ENCODE data around the gene CENPP.

The CENPP gene

GRCh38 chr9:92474587-92474986 is 148.8 kb downstream of the CENPP start:
- H3K27me3 ChIP-seq (ENCODE audit: control insufficient read depth, insufficient read depth, low read length), result no peaks in the 10 kb centered on the region
- no peak overlapping the region for H3K27ac ChIP-seq (ENCODE audit: low read length)
- H3K4me3 ChIP-seq (ENCODE audit: low read length), result no peak overlapping the region
- no peaks in the 10 kb centered on the region for H3K36me3 ChIP-seq (ENCODE audit: control insufficient read depth, insufficient read depth, low read length)
- H3K9me3 ChIP-seq (ENCODE audit: control insufficient read depth, insufficient read depth, low read length), result no peaks in the 10 kb centered on the region
- H3K4me1 ChIP-seq (ENCODE audit: control insufficient read depth, insufficient read depth, low read length), result no peaks in the 10 kb centered on the region
- WGBS (ENCODE audit: insufficient coverage, insufficient read length), result 100% methylated on average over 1 of the region's 3 CpGs
- DNase-seq (ENCODE audit: low read depth, low spot score), result no peak

GRCh38 chr9:92476962-92477361 is 151.2 kb downstream of the CENPP start:
- Histone ChIP-seq H3K27ac (ENCODE audit: low read length) (no peak overlapping the region), H3K36me3 (ENCODE audit: control insufficient read depth, insufficient read depth, low read length) (no peaks in the 10 kb centered on the region), H3K4me1 (ENCODE audit: control insufficient read depth, insufficient read depth, low read length) (peaks cover 2% of the 10 kb centered on the region; the same call in 1 of the 2 replicates), H3K4me3 (ENCODE audit: low read length) (no peak overlapping the region), H3K27me3 (ENCODE audit: control insufficient read depth, insufficient read depth, low read length) (no peaks in the 10 kb centered on the region), H3K9me3 (ENCODE audit: control insufficient read depth, insufficient read depth, low read length) (no peaks in the 10 kb centered on the region)
- DNase-seq (ENCODE audit: low read depth, low spot score), result no peak
- WGBS (ENCODE audit: insufficient coverage, insufficient read length), result no CpG with 5 or more reads among the region's 1 CpG

- H3K4me1 ChIP-seq (ENCODE audit: control insufficient read depth, insufficient read depth, low read length), result peaks cover 2% of the 10 kb centered on the region; the same call in 1 of the 2 replicates
- no peak overlapping the region for H3K4me3 ChIP-seq (ENCODE audit: low read length)
- H3K27ac ChIP-seq (ENCODE audit: low read length), result no peak overlapping the region
- no peaks in the 10 kb centered on the region for H3K9me3 ChIP-seq (ENCODE audit: control insufficient read depth, insufficient read depth, low read length)
- H3K36me3 ChIP-seq (ENCODE audit: control insufficient read depth, insufficient read depth, low read length), result no peaks in the 10 kb centered on the region
- DNase-seq (ENCODE audit: low read depth, low spot score), result no peak
- H3K27me3 ChIP-seq (ENCODE audit: control insufficient read depth, insufficient read depth, low read length), result no peaks in the 10 kb centered on the region
- no CpG with 5 or more reads among the region's 7 CpGs for WGBS (ENCODE audit: insufficient coverage, insufficient read length)
Observed at GRCh38 chr9:92478783-92479182, 153.0 kb downstream of the CENPP start.

- no peak overlapping the region for H3K4me3 ChIP-seq (ENCODE audit: low read length)
- peaks cover 2% of the 10 kb centered on the region; the same call in 1 of the 2 replicates for H3K4me1 ChIP-seq (ENCODE audit: control insufficient read depth, insufficient read depth, low read length)
- no peaks in the 10 kb centered on the region for H3K27me3 ChIP-seq (ENCODE audit: control insufficient read depth, insufficient read depth, low read length)
- no peaks in the 10 kb centered on the region for H3K36me3 ChIP-seq (ENCODE audit: control insufficient read depth, insufficient read depth, low read length)
- H3K9me3 ChIP-seq (ENCODE audit: control insufficient read depth, insufficient read depth, low read length), result no peaks in the 10 kb centered on the region
- no peak overlapping the region for H3K27ac ChIP-seq (ENCODE audit: low read length)
- DNase-seq (ENCODE audit: low read depth, low spot score), result no peak
Observed at GRCh38 chr9:92479346-92479745, 153.6 kb downstream of the CENPP start.

GRCh38 chr9:92480291-92480771 is 154.6 kb downstream of the CENPP start:
- no CpG with 5 or more reads among the region's 2 CpGs for WGBS (ENCODE audit: insufficient coverage, insufficient read length)
- H3K9me3 ChIP-seq (ENCODE audit: control insufficient read depth, insufficient read depth, low read length), result no peaks in the 10 kb centered on the region
- no peak overlapping the region for H3K4me3 ChIP-seq (ENCODE audit: low read length)
- no peak overlapping the region for H3K27ac ChIP-seq (ENCODE audit: low read length)
- H3K27me3 ChIP-seq (ENCODE audit: control insufficient read depth, insufficient read depth, low read length), result no peaks in the 10 kb centered on the region
- H3K36me3 ChIP-seq (ENCODE audit: control insufficient read depth, insufficient read depth, low read length), result no peaks in the 10 kb centered on the region
- peaks cover 2% of the 10 kb centered on the region; the same call in 1 of the 2 replicates for H3K4me1 ChIP-seq (ENCODE audit: control insufficient read depth, insufficient read depth, low read length)
- no peak for DNase-seq (ENCODE audit: low read depth, low spot score)

- no peaks in the 10 kb centered on the region for H3K36me3 ChIP-seq (ENCODE audit: control insufficient read depth, insufficient read depth, low read length)
- DNase-seq (ENCODE audit: low read depth, low spot score), result no peak
- H3K27me3 ChIP-seq (ENCODE audit: control insufficient read depth, insufficient read depth, low read length), result no peaks in the 10 kb centered on the region
- peaks cover 2% of the 10 kb centered on the region; the same call in 1 of the 2 replicates for H3K4me1 ChIP-seq (ENCODE audit: control insufficient read depth, insufficient read depth, low read length)
- H3K9me3 ChIP-seq (ENCODE audit: control insufficient read depth, insufficient read depth, low read length), result no peaks in the 10 kb centered on the region
- H3K27ac ChIP-seq (ENCODE audit: low read length), result no peak overlapping the region
- H3K4me3 ChIP-seq (ENCODE audit: low read length), result no peak overlapping the region
- no CpG with 5 or more reads among the region's 2 CpGs for WGBS (ENCODE audit: insufficient coverage, insufficient read length)
Observed at GRCh38 chr9:92480986-92481633, 155.4 kb downstream of the CENPP start.

GRCh38 chr9:92482329-92482728 is 156.6 kb downstream of the CENPP start, which contains the start of gene ASPN:
Gene ASPN (minus strand): TSS chr9:92482506.
- no peak for DNase-seq (ENCODE audit: low read depth, low spot score)
- Histone ChIP-seq H3K36me3 (ENCODE audit: control insufficient read depth, insufficient read depth, low read length) (no peaks in the 10 kb centered on the region), H3K4me3 (ENCODE audit: low read length) (no peak within 1 kb of the TSS), H3K9me3 (ENCODE audit: control insufficient read depth, insufficient read depth, low read length) (no peaks in the 10 kb centered on the region), H3K27me3 (ENCODE audit: control insufficient read depth, insufficient read depth, low read length) (no peaks in the 10 kb centered on the region), H3K27ac (ENCODE audit: low read length) (no peak within 1 kb of the TSS), H3K4me1 (ENCODE audit: control insufficient read depth, insufficient read depth, low read length) (peaks cover 2% of the 10 kb centered on the region; the same call in 1 of the 2 replicates)
- WGBS (ENCODE audit: insufficient coverage, insufficient read length), result no CpG with 5 or more reads among the region's 3 CpGs

GRCh38 chr9:92482805-92483204 is 157.1 kb downstream of the CENPP start:
- H3K36me3 ChIP-seq (ENCODE audit: control insufficient read depth, insufficient read depth, low read length), result no peaks in the 10 kb centered on the region
- H3K4me1 ChIP-seq (ENCODE audit: control insufficient read depth, insufficient read depth, low read length), result peaks cover 2% of the 10 kb centered on the region; the same call in 1 of the 2 replicates
- DNase-seq (ENCODE audit: low read depth, low spot score), result no peak
- no peaks in the 10 kb centered on the region for H3K9me3 ChIP-seq (ENCODE audit: control insufficient read depth, insufficient read depth, low read length)
- no peak overlapping the region for H3K4me3 ChIP-seq (ENCODE audit: low read length)
- no peak overlapping the region for H3K27ac ChIP-seq (ENCODE audit: low read length)
- no peaks in the 10 kb centered on the region for H3K27me3 ChIP-seq (ENCODE audit: control insufficient read depth, insufficient read depth, low read length)

- no peaks in the 10 kb centered on the region for H3K27me3 ChIP-seq (ENCODE audit: control insufficient read depth, insufficient read depth, low read length)
- H3K27ac ChIP-seq (ENCODE audit: low read length), result no peak overlapping the region
- no peak for DNase-seq (ENCODE audit: low read depth, low spot score)
- peaks cover 2% of the 10 kb centered on the region; the same call in 1 of the 2 replicates for H3K4me1 ChIP-seq (ENCODE audit: control insufficient read depth, insufficient read depth, low read length)
- H3K4me3 ChIP-seq (ENCODE audit: low read length), result no peak overlapping the region
- H3K9me3 ChIP-seq (ENCODE audit: control insufficient read depth, insufficient read depth, low read length), result no peaks in the 10 kb centered on the region
- H3K36me3 ChIP-seq (ENCODE audit: control insufficient read depth, insufficient read depth, low read length), result no peaks in the 10 kb centered on the region
- no CpG with 5 or more reads among the region's 5 CpGs for WGBS (ENCODE audit: insufficient coverage, insufficient read length)
Observed at GRCh38 chr9:92483627-92484545, 158.1 kb downstream of the CENPP start.

- Histone ChIP-seq H3K4me1 (ENCODE audit: control insufficient read depth, insufficient read depth, low read length) (peaks cover 2% of the 10 kb centered on the region; the same call in 1 of the 2 replicates), H3K27me3 (ENCODE audit: control insufficient read depth, insufficient read depth, low read length) (no peaks in the 10 kb centered on the region), H3K27ac (ENCODE audit: low read length) (no peak overlapping the region), H3K9me3 (ENCODE audit: control insufficient read depth, insufficient read depth, low read length) (no peaks in the 10 kb centered on the region), H3K4me3 (ENCODE audit: low read length) (no peak overlapping the region), H3K36me3 (ENCODE audit: control insufficient read depth, insufficient read depth, low read length) (no peaks in the 10 kb centered on the region)
- DNase-seq (ENCODE audit: low read depth, low spot score), result no peak
- no CpG with 5 or more reads among the region's 3 CpGs for WGBS (ENCODE audit: insufficient coverage, insufficient read length)
Observed at GRCh38 chr9:92484563-92484962, 158.8 kb downstream of the CENPP start.
